Astrocyte (in vitro differentiated cells and primary cell): Measurements from ENCODE around the gene FAM13A.

Source experiments
- CTCF ChIP-seq: IDR thresholded peaks from 2 replicates; pipeline ENCODE4 v1.5.1; 2011; ENCODE audit warnings: low read depth, mild to moderate bottlenecking, inconsistent platforms, low read length, moderate library complexity; ENCODE audit not compliant: insufficient read depth
- EZH2 ChIP-seq: IDR thresholded peaks from 2 replicates; pipeline ENCODE4 v1.6.1; 2012; ENCODE audit warnings: mild to moderate bottlenecking, low read length, inconsistent platforms; ENCODE audit not compliant: insufficient read depth

- TF ChIP-seq CTCF (no peak), EZH2 (no peak)
Measured at GRCh38 chr4:89031272-89031671, 25.7 kb downstream of the FAM13A start.
